Measurements from ENCODE around the gene AUTS2.
A peak's percentile ranks its signal among the peaks of the same experiment; 100 is the strongest.

The AUTS2 gene

DNA sequence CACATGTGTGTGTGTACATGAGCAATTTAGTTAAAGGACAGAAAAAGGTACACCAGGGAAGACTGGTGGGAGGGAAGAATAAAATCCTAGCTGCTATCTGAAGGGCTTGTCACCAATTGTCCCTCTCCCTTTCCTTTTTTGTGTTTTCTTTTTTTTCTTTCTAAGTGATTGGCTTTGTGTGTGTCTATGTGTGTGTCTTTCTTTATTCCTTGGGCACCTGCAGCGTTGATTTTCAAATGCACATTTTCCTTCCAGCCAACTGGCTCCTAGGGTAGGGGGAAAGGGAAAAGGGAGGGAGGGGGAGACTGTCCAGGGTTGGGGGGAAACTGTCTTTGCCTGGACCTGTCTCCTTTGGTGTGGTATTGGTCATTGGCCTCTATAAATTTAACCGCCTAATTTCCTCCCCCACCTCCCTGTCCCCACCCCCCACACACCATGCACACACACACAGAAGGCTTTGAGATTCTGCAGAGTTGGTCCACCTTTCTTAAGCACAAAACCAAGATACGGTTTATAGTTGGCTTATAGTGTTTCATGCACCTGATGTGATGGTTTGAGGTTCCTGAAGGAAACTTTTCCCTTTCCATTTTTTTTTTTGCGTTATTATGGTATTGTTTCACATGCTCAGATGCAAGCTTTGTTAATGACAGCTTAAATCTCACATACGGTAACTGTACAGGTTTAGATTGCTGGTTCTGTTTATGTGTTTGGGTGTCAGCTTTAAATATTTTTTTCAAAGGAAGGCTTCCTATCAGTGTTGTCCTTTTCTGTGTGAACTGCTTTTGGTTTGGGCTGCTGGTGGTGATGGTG is 2.6 kb downstream of the AUTS2 start:
- DNase-seq = no peak

GRCh38 chr7:69602522-69602921 is 4.2 kb downstream of the AUTS2 start:
- DNase-seq = no peak

GRCh38 chr7:69603351-69603750 is 5.1 kb downstream of the AUTS2 start:
- DNase-seq = no peak

- DNase-seq = no peak
Measured at GRCh38 chr7:69603937-69604494, 5.7 kb downstream of the AUTS2 start.

GRCh38 chr7:69605070-69605469 is 6.8 kb downstream of the AUTS2 start:
- DNase-seq = no peak

DNA sequence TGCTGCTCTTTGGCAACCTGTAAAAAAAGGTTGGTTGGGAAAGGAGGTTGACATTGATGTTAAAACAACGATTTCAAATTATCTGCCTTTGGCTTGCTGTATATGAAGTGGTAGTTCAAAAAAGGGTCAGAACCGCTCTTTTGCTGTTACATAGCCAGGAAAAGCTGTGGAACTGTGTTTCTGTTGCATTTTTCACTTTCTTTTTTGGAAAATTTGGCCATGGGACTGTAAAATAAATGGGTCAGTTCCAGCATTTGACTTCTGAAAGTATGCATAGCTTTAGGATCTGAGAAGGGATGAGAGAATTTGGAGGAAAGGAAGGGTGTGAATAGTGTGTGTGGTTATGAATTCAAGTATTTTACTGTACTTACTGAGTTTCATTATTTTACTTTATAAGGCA is 7.3 kb downstream of the AUTS2 start:
- no peak for DNase-seq

- DNase-seq = no peak
Measured at GRCh38 chr7:69608049-69608448, 9.8 kb downstream of the AUTS2 start.

GRCh38 chr7:69608878-69609277 is 10.6 kb downstream of the AUTS2 start:
- DNase-seq = no peak

DNA sequence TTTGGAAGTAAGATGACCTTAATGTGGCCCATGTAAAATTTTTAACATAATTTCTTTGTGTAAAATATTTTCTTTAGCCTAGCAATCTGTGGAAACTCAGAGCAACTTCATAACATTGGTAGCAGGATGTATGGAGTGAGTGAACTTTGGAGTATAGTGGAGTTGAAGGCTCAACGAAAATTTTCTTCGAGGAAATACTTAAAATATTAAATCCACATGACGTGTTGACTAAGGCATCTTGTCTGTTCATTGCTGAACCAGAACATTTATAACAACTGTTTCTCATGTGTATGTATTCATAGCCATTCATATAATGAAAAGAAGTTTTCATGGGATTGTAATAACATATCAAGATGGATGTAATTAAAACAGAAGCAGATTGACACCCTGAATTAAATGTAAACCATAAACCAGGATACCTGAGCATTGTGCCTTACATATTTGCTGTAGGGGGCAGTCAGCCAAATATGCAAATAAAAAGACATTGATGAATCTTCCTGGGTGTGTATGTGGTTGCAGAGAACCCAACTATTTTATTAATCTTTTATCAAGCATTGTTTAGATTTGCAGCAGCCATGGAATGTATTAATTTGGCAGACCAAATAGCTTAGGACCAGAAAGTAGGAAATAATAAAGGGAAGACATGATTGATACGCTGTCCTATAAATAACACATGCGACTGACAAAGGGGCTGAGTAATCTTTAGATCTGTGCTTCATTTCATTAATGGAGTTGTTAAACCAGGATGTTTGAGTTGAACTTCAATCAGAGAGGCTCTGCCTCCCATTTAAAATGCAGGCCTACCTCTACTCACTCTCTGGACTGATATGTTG is 11.5 kb downstream of the AUTS2 start:
- DNase-seq = no peak

DNA sequence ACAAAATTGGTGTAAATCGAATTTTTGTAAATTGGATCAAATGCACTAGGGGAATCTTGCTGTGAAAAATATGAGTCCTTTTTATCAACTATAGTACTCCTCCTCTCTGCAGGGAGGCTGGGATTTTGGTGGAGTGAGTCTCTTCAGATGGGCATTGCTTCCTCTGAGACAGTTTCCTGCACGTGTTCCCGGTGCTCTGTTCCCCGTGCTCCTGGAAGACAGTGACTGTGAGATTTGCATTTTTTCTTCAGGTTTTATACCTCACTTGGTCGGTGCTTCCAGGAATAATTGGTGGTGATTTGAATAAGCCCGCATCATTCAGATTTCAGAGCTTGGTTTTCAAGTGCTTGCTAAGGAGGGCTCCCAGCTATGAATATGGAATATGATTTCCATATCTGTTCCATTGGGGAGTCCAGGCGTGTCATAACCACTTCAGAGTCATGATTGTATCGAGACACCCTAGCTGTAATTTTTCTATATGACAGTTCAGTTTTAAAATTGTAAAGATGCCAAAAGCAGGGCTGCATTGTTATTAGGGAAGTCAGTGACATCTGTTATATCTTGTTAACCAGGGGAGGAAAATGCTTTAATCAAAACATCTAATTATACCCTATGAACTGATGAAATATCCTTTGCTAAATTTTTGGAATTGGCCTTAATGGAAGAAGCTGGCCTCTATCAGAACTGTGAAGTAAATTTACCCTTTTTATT is 12.3 kb downstream of the AUTS2 start:
- no peak for DNase-seq

- DNase-seq = no peak
Measured at GRCh38 chr7:69612981-69613380, 14.7 kb downstream of the AUTS2 start.

GRCh38 chr7:69613846-69614245 is 15.6 kb downstream of the AUTS2 start:
- no peak for DNase-seq

DNA sequence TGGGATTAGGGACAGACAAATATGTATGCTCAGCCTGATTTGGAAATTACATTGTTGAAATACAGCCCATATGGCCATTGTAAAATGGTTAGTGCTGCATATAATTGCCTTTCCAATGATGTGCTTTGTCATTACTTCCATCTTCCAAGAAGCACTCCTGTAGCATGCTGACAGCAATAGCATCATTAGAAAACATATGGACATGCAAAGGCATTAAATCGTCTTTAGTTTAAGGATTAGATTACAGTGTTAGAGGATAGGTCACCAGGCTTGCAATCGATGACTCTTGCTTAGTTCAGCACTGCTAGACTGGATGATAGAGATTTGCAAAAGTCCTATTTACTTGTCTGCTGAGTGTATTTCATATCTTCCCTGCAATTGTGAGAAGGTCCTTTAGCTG is 17.4 kb downstream of the AUTS2 start:
- DNase-seq = no peak

- no peak for DNase-seq
Measured at GRCh38 chr7:69617364-69617763, 19.1 kb downstream of the AUTS2 start.

GRCh38 chr7:69619054-69619453 is 20.8 kb downstream of the AUTS2 start:
- no peak for DNase-seq

DNA sequence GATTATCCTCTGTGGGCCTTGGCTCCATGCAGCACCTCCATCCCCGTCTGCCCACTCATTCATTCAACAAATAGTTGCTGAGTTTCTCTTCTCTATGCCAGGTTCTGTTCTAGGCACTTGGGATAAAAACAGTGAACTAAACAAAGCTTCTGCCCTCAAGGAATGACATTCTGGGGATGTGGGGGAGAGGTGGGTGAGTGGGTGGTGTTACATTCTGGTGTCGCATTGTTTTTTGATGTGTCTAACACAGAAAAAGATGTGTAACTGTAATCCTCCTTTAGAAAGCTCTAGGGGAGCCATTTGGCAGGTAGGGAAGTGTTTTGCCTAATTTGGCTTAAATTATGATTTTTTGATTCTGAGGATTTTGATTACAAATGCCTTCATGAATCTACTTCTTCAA is 21.4 kb downstream of the AUTS2 start:
- no peak for DNase-seq

DNA sequence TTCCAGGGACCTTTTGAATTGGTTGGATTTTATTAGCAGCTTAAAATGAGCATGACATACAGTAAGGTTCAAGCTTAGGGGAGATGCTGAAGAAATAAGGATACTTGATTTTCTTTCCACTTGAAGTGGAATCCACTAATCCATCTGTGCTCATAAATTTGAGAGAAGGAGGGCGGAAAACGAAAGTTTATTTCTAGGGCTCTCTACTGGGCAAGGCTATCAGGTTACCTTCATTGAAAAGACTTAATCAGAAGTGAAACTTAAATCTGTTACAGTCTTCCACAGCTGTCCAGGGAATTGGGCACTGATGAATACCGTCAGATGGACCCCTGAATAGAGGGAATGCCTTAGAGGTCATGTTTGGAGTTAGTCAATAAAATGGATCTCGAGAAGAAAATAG is 21.8 kb downstream of the AUTS2 start:
- no peak for DNase-seq

DNA sequence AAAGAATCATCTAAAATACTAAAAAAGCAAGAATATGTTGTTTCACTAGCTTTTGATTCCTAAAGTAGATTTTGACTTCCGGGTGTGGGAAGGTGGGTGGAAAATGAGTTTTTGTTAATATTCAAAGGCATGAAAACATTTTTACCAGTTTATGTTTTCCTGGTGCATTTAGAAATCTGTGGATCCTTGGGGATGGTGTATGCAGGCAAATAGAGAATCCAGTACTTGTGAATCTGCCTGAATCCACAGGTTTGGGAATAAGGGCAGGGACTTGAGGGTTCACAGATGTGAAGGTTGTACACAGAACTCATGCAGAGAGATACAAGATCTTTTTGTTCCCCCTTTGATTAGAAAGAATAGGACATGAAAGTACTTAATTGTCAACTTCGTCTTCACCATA is 22.4 kb downstream of the AUTS2 start:
- no peak for DNase-seq

- DNase-seq = no peak
Measured at GRCh38 chr7:69622014-69622835, 23.9 kb downstream of the AUTS2 start.

DNA sequence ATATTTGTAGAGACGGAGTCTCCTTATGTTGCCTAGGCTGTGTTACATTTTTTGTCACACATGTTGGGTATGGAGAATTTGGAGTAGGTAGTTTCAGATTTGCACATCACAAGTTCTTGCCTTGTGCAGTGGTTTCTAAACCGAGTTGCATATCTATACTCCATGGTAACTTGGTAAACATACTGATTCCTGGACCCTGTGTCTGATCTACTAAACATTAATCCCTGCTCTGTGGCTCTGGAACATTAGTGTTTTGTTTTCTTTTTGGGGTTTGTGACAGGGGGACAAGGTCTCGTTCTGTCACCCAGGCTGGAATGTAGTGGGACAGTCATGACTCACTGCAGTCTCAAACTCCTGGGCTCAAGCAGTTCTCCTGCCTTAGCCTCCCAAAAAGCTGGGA is 24.7 kb downstream of the AUTS2 start:
- no peak for DNase-seq

DNA sequence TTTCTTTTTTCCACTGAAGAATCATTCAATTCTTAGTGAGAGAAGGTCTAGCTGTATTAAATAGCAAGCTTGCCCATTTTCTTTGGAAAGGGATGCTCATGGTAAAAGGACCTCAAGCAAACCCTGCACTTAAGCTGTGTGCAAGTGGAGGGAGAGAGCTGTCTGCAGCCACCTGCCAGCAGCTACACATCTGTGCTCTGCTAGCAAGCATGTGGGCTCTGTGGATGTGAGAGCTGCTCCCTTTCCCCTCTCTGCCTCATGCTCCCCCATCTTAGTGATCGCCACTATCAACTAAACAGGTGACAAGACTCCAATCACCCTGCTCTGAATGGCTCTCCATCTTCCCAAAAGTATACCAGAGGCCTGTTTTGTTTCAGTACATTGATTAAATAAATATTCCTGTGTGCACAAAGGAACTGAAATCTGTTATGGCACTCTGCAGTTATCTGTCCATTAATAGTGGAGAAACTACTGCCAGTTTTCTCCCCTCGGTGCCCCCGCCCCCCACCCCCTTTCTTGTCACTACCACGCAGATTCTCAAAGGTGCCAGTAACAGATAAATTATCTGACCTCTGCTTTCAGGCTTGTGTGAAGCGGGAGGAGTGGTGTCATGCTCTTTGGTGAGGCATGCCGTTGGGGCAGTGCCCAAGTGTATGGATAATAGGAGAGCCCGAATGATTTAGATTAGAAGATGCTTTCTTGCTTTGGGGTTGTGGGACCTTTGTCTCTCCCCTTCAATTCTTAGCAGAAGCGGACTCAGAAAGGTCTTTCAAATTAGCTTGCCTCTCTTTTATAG is 26.4 kb downstream of the AUTS2 start:
- DNase-seq = peak; percentile 14

DNA sequence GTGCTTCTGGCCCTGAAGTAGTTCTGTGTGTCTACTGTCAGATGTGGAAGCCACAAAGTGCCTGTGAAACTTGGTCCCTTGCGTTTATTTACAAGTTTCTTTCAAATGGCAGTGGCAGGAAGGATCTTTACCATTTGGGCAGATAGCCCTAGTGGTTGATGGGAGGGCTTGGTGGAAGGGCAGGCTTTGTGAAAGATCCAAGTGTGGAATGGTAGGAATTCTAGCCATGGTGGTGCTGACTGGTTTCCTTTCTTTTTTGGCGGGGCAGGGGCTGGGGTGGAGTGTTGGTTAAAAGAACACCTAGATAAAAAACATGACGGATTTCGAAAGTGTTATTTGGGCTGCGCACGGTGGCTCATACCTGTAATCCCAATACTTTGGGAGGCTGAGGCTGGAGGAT is 27.0 kb downstream of the AUTS2 start:
- no peak for DNase-seq
